Ascending aorta (tissue), 2 donors: ENCODE measurements around the gene LYZL2. TPM values are rescaled to one million over a fixed set of nuclear protein-coding genes. Genes with fewer than 3 reads are reported as not detected.
"Not testable (repeated sequence)": the region's sequence is repeated elsewhere in the genome, so short reads cannot be mapped to it uniquely, and the experiment has no call there.

Experiments
- DNase-seq, 2 donors: peaks; one replicate each; pipeline ENCODE4 v3.0.0-alpha.2; 2019; ENCODE audit warnings: low spot score in 2 of 2
- H3K27ac ChIP-seq, 2 donors: fragments of 200-600 bp; sonication (generic); one replicate each; pipeline ENCODE4 v1.5.1; 2016 to 2017; ENCODE audit warnings: mild to moderate bottlenecking in 1 of 2
- H3K27me3 ChIP-seq: fragments of 200-600 bp; sonication (generic); one replicate; pipeline ENCODE4 v1.5.1; 2017
- H3K36me3 ChIP-seq, 2 donors: fragments of 200-600 bp; sonication (generic); one replicate each; pipeline ENCODE4 v1.5.1; 2016
- H3K4me1 ChIP-seq, 2 donors: fragments of 200-600 bp; sonication (generic); one replicate each; pipeline ENCODE4 v1.5.1; 2016 to 2017; ENCODE audit warnings: mild to moderate bottlenecking in 1 of 2
- H3K4me3 ChIP-seq, 2 donors: fragments of 200-600 bp; sonication (generic); one replicate each; pipeline ENCODE4 v1.5.1; 2016 to 2017; ENCODE audit warnings: mild to moderate bottlenecking in 1 of 2
- H3K9me3 ChIP-seq, 2 donors: fragments of 200-600 bp; sonication (generic); one replicate each; pipeline ENCODE4 v1.5.1; 2016
- CTCF ChIP-seq, 3 experiments: fragments of 200-600 bp in 2 of 3; fragments of 450-650 bp in 1 of 3; sonication (generic) in 2 of 3; IDR thresholded peaks; one replicate each; pipeline ENCODE4 v1.5.1; 2016 to 2019; ENCODE audit warnings: antibody characterized with exemption in 3 of 3, mild to moderate bottlenecking in 1 of 3, moderate library complexity in 1 of 3
- intact Hi-C: fragments of 100-400 bp; cut with DNase I; formaldehyde crosslinking; loops from one replicate; pipeline ENCODE4 v1.15.1; 2023
- total RNA-seq: library from RNA; depleted of rRNA; stranded (reverse); fragments of >200 nt; gene quantifications from one replicate; pipeline ENCODE4 v1.1.0, GENCODE V29; 2016

Gene LYZL2
- total RNA-seq, 1 donor from 2014 or later: not detected

- intact Hi-C loops: loop anchor here (5.0 kb wide), 1 partner anchor 182 kb away; no protein-coding TSS in a partner anchor
- no peak for TF ChIP-seq CTCF (IDR thresholded peaks at IDR 0.05)
- H3K9me3 ChIP-seq: no peaks in the 10 kb centered on the region
- no peak overlapping the region for H3K4me3 ChIP-seq
- no peak overlapping the region for H3K27ac ChIP-seq
- H3K36me3 ChIP-seq: no peaks in the 10 kb centered on the region
- H3K4me1 ChIP-seq: no peaks in the 10 kb centered on the region
- no peaks in the 10 kb centered on the region for H3K27me3 ChIP-seq
- DNase-seq: no peak
Observed at GRCh38 chr10:30594077-30594476, 35.5 kb downstream of the LYZL2 start.

DNA sequence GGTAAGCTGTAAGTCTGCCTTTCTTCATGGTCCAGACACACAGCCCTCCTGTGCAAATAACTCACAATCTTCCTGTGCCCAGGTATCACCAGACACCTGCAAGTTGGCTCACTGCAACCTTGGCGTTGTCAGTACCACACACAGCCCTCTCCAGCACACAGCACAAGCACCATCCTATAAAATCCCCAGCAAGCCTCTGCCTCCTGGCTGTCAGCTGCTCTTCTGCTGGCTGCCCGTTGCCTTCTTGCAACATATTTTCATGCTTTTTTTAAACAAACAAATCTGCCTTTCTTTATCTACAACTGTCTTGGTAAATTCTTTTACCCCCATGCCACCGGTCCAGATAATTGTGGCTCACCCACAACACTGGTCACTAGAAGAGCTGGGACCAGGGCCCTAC is 36.8 kb downstream of the LYZL2 start:
- not testable (repeated sequence) for H3K27me3 ChIP-seq, H3K9me3 ChIP-seq, H3K4me1 ChIP-seq, H3K27ac ChIP-seq, H3K4me3 ChIP-seq, H3K36me3 ChIP-seq, DNase-seq
- intact Hi-C loops: loop anchor here (5.0 kb wide), 1 partner anchor 180 kb away; no protein-coding TSS in a partner anchor

DNA sequence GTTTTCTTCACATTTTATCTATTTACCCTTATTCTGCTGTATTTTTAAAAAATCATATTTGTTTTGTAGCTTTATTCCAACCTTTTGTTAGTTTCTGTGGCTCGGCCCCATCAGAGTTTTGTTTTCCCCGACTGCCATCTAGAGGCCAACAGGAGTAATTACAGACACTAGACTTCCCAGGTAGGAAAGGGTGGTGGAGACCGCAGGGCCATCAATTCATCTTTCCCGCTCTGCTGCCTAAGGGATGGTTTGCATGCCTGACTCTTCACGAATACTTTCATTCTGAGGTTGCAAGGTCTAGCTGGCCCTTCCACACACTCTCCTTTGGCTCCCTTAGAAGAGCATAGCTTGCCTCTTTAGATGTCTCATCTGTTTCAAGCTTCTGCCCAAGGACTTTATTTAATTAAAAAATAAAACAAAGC is 38.3 kb downstream of the LYZL2 start:
- no peak overlapping the region for H3K4me3 ChIP-seq
- H3K9me3 ChIP-seq: no peaks in the 10 kb centered on the region
- no peaks in the 10 kb centered on the region for H3K27me3 ChIP-seq
- no peak for DNase-seq
- intact Hi-C loops: loop anchor here (1.0 to 5.0 kb wide), 3 partner anchors 56 to 199 kb away; no protein-coding TSS in a partner anchor
- peak; percentile 79 to 83 (median 79) for TF ChIP-seq CTCF (IDR thresholded peaks at IDR 0.05)
- H3K4me1 ChIP-seq: no peaks in the 10 kb centered on the region
- no peak overlapping the region for H3K27ac ChIP-seq
- H3K36me3 ChIP-seq: no peaks in the 10 kb centered on the region

- no peaks in the 10 kb centered on the region for H3K4me1 ChIP-seq
- intact Hi-C loops: no loop called here
- TF ChIP-seq CTCF (IDR thresholded peaks at IDR 0.05): no peak
- no peak for DNase-seq
- no peak overlapping the region for H3K27ac ChIP-seq
- no peaks in the 10 kb centered on the region for H3K9me3 ChIP-seq
- no peak overlapping the region for H3K4me3 ChIP-seq
- H3K36me3 ChIP-seq: no peaks in the 10 kb centered on the region
- no peaks in the 10 kb centered on the region for H3K27me3 ChIP-seq
Observed at GRCh38 chr10:30589441-30589840, 40.1 kb downstream of the LYZL2 start.

- Histone ChIP-seq H3K4me3 (no peak overlapping the region), H3K9me3 (no peaks in the 10 kb centered on the region), H3K36me3 (no peaks in the 10 kb centered on the region), H3K27ac (no peak overlapping the region), H3K4me1 (peaks cover 0 to 6% of the 10 kb centered on the region in 2 donors), H3K27me3 (no peaks in the 10 kb centered on the region)
- DNase-seq: peak in 1 of 2 donors; percentile 71
- intact Hi-C loops: no loop called here
- TF ChIP-seq CTCF (IDR thresholded peaks at IDR 0.05): no peak
Observed at GRCh38 chr10:30587522-30588031, 42.0 kb downstream of the LYZL2 start.

- no peak for TF ChIP-seq CTCF (IDR thresholded peaks at IDR 0.05)
Observed at GRCh38 chr10:30586828-30587227, 42.7 kb downstream of the LYZL2 start.

More at GRCh38 chr10:30586828-30587227, 42.7 kb downstream of the LYZL2 start:
- no peaks in the 10 kb centered on the region for H3K9me3 ChIP-seq
- H3K4me1 ChIP-seq: peaks cover 0 to 6% of the 10 kb centered on the region in 2 donors
- no peak for DNase-seq
- intact Hi-C loops: no loop called here
- no peaks in the 10 kb centered on the region for H3K36me3 ChIP-seq
- no peaks in the 10 kb centered on the region for H3K27me3 ChIP-seq
- no peak overlapping the region for H3K4me3 ChIP-seq
- no peak overlapping the region for H3K27ac ChIP-seq
